DOHH2 (cell line): ENCODE results near the gene THRSP.

Source experiments
- H3F3A ChIP-seq: fragments of 200-600 bp; sonication (generic), shearing (Covaris generic); 2 replicates; pipeline ENCODE4 v1.6.0; 2016; ENCODE audit warnings: antibody characterized with exemption, mild to moderate bottlenecking; ENCODE audit not compliant: control insufficient read depth, insufficient read depth
- H3K27ac ChIP-seq: fragments of 200-600 bp; sonication (generic); 2 replicates; pipeline ENCODE4 v1.5.1; 2014; ENCODE audit warnings: low read depth, mild to moderate bottlenecking, low read length, moderate library complexity
- H3K27me3 ChIP-seq: fragments of 200-600 bp; sonication (generic); 2 replicates; pipeline ENCODE4 v1.6.1; 2014; ENCODE audit warnings: mild to moderate bottlenecking, low read length, mixed read lengths; ENCODE audit not compliant: control insufficient read depth
- H3K36me3 ChIP-seq: fragments of 200-600 bp; sonication (generic); 2 replicates; pipeline ENCODE4 v1.6.1; 2014; ENCODE audit warnings: mild to moderate bottlenecking, low read length, moderate library complexity, mixed read lengths; ENCODE audit not compliant: control insufficient read depth
- H3K4me1 ChIP-seq: fragments of 200-600 bp; sonication (generic); 2 replicates; pipeline ENCODE4 v1.6.1; 2014; ENCODE audit warnings: mild to moderate bottlenecking, low read length, mixed read lengths; ENCODE audit not compliant: control insufficient read depth
- H3K4me2 ChIP-seq: fragments of 200-600 bp; sonication (generic); 2 replicates; pipeline ENCODE4 v1.6.0; 2014; ENCODE audit warnings: mild to moderate bottlenecking, low read length, moderate library complexity
- H3K4me3 ChIP-seq: fragments of 200-600 bp; sonication (generic); 2 replicates; pipeline ENCODE4 v1.5.1; 2014; ENCODE audit warnings: mild to moderate bottlenecking, low read length, mixed read lengths
- H3K79me2 ChIP-seq: fragments of 200-600 bp; sonication (generic); 2 replicates; pipeline ENCODE4 v1.6.1; 2014; ENCODE audit warnings: mild to moderate bottlenecking, low read length, mixed read lengths; ENCODE audit not compliant: control insufficient read depth
- H3K9me2 ChIP-seq: fragments of 200-600 bp; sonication (generic); replicated peaks from 2 replicates; pipeline ENCODE4 v1.6.1; 2014; ENCODE audit warnings: mild to moderate bottlenecking, low read length, mixed read lengths; ENCODE audit not compliant: control insufficient read depth
- H3K9me3 ChIP-seq: fragments of 200-600 bp; sonication (generic); 2 replicates; pipeline ENCODE4 v1.6.1; 2014; ENCODE audit warnings: antibody characterized with exemption, low read length, mixed read lengths; ENCODE audit not compliant: control insufficient read depth, insufficient read depth
- H4K20me1 ChIP-seq: fragments of 200-600 bp; sonication (generic); 2 replicates; pipeline ENCODE4 v1.6.0; 2014; ENCODE audit warnings: low read depth, mild to moderate bottlenecking, antibody characterized with exemption, low read length, moderate library complexity; ENCODE audit not compliant: control insufficient read depth, insufficient read depth
- EZH2phosphoT487 ChIP-seq: fragments of 200-600 bp; sonication (generic); IDR thresholded peaks from 2 replicates; pipeline ENCODE4 v1.6.1; 2017; ENCODE audit warnings: borderline replicate concordance, mild to moderate bottlenecking, antibody characterized with exemption, low read length, moderate library complexity, mixed read lengths
- TF ChIP-seq, protein P1 (sequence below): fragments of 200-600 bp; sonication (generic); IDR thresholded peaks from one replicate; pipeline ENCODE4 v1.5.1; 2014; ENCODE audit warnings: antibody characterized with exemption, mild to moderate bottlenecking, low read depth, low read length; ENCODE audit not compliant: poor library complexity, severe bottlenecking

Gene THRSP

DNA sequence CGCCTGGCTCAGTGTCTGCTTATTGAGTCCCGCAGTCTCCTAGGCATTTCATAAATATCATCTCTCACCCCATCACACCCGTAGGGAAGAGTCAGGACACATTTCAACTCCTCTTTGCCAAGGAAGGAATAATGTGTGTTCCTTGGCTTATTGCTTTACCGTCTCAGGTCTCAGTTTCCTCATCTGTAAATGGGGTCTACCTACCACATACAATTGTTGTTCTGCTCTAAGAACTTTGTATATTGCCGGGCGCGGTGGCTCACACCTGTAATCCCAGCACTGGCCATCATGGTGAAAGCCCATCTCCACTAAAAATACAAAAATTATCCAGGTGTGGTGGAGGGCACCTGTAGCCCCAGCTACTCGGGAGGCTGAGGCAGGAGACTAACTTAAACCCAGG lies 3.1 kb upstream of the THRSP start:
- Histone ChIP-seq H4K20me1 (no peaks in the 10 kb centered on the region), H3K36me3 (no peaks in the 10 kb centered on the region), H3K9me2 (no peaks in the 10 kb centered on the region), H3K27ac (no peak overlapping the region), H3K27me3 (no peaks in the 10 kb centered on the region), H3F3A (no peaks in the 10 kb centered on the region), H3K9me3 (no peaks in the 10 kb centered on the region), H3K4me2 (no peak overlapping the region), H3K4me3 (no peak overlapping the region), H3K79me2 (no peaks in the 10 kb centered on the region), H3K4me1 (no peaks in the 10 kb centered on the region)
- no peak for TF ChIP-seq EZH2phosphoT487
- TF ChIP-seq, protein P1, sequence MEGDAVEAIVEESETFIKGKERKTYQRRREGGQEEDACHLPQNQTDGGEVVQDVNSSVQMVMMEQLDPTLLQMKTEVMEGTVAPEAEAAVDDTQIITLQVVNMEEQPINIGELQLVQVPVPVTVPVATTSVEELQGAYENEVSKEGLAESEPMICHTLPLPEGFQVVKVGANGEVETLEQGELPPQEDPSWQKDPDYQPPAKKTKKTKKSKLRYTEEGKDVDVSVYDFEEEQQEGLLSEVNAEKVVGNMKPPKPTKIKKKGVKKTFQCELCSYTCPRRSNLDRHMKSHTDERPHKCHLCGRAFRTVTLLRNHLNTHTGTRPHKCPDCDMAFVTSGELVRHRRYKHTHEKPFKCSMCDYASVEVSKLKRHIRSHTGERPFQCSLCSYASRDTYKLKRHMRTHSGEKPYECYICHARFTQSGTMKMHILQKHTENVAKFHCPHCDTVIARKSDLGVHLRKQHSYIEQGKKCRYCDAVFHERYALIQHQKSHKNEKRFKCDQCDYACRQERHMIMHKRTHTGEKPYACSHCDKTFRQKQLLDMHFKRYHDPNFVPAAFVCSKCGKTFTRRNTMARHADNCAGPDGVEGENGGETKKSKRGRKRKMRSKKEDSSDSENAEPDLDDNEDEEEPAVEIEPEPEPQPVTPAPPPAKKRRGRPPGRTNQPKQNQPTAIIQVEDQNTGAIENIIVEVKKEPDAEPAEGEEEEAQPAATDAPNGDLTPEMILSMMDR: no peak

DNA sequence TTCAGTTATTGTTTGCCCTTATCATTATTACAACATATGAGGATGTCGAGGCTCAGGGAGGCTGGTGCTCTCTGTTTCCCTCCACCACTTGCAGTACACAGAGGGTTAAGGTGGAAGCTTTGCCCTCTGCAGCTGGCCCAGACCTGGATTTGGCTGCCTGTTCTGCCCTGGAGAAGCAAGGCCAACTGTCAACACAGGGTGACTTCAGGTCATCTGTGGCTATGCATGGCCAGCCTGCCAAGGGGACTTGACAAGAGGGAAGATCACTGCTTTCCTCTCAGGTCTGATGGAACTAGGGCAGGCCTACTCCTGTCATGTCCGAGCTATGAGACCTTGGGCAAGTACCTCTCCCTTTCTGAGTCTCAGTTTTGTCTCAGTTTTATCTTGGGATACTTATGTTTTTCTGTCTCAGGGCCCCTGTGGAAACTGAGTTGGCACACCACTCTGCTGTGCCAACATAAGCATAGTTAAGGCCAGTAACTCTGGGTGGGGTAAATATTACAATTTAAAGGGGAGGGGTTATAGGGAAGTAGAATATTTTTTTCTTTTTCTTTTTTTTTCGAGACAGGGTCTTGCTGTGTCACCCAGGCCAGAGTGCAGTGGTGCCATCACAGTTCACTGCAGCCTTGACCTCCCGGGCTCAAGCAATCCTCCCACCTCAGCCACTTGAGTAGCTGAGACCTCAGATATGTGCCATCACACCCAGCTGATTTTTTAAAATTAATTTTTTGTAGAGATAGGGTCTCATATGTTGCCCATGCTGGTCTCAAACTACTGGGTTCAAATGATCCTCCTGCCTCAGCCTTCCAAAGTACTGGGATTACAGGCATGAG lies 2.4 kb upstream of the THRSP start:
- Histone ChIP-seq H3K27me3 (no peaks in the 10 kb centered on the region), H3K79me2 (no peaks in the 10 kb centered on the region), H3K27ac (no peak overlapping the region), H3K9me2 (no peaks in the 10 kb centered on the region), H4K20me1 (no peaks in the 10 kb centered on the region), H3K4me1 (no peaks in the 10 kb centered on the region), H3K36me3 (no peaks in the 10 kb centered on the region), H3F3A (no peaks in the 10 kb centered on the region), H3K4me2 (no peak overlapping the region), H3K9me3 (no peaks in the 10 kb centered on the region), H3K4me3 (no peak overlapping the region)
- TF ChIP-seq EZH2phosphoT487: no peak
- TF ChIP-seq, protein P1: no peak

DNA sequence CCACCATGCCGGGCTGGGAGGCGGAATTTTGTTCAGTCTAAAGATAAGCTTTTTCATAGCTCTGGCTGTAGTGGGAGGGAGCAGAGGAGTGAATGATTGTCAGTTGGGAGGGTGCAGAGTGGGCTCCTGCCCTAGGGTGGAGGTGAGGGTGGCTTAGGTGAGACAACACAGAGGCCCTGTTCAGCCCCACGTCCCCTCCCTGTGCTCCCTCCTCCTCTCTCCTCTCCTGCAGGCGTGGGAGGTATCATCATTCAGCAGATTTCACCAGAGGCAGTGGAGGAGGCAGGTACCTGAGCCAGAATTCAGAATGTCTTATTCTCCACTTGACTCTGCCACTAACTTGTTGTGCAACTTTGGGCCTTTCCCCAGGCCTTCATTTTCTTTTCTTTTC lies 1.7 kb upstream of the THRSP start:
- Histone ChIP-seq H3K9me3 (no peaks in the 10 kb centered on the region), H3K79me2 (no peaks in the 10 kb centered on the region), H3K36me3 (no peaks in the 10 kb centered on the region), H4K20me1 (no peaks in the 10 kb centered on the region), H3K27me3 (no peaks in the 10 kb centered on the region), H3K4me1 (no peaks in the 10 kb centered on the region), H3F3A (no peaks in the 10 kb centered on the region), H3K9me2 (no peaks in the 10 kb centered on the region), H3K27ac (no peak overlapping the region), H3K4me3 (no peak overlapping the region), H3K4me2 (no peak overlapping the region)
- TF ChIP-seq, protein P1: no peak
- TF ChIP-seq EZH2phosphoT487: no peak
